WERI-Rb-1 (cell line): ENCODE results near the gene SBDS.
"Not testable (repeated sequence)": the region's sequence is repeated elsewhere in the genome, so short reads cannot be mapped to it uniquely, and the experiment has no call there.

Source experiments
- DNase-seq: peaks from one replicate; pipeline ENCODE4 v3.0.0-alpha.2; 2020
- H3K27ac ChIP-seq: fragments of 250-450 bp; sonication (Bioruptor Pico); 2 replicates; pipeline ENCODE4 v1.5.1; 2020; ENCODE audit warnings: mild to moderate bottlenecking, moderate library complexity
- H3K27me3 ChIP-seq: fragments of 250-450 bp; sonication (Bioruptor Pico); 2 replicates; pipeline ENCODE4 v1.5.1; 2021; ENCODE audit warnings: mild to moderate bottlenecking, low read depth, moderate library complexity; ENCODE audit not compliant: insufficient read depth, severe bottlenecking
- H3K36me3 ChIP-seq: fragments of 250-450 bp; sonication (Bioruptor Pico); 2 replicates; pipeline ENCODE4 v1.5.1; 2020; ENCODE audit warnings: mild to moderate bottlenecking, moderate library complexity
- H3K4me3 ChIP-seq: 2 replicates; pipeline ENCODE4 v1.5.1; 2011; ENCODE audit warnings: low read depth, mild to moderate bottlenecking, control low read depth, low read length
- H3K9me3 ChIP-seq: fragments of 250-450 bp; sonication (Bioruptor Pico); 2 replicates; pipeline ENCODE4 v1.5.1; 2021; ENCODE audit warnings: mild to moderate bottlenecking, moderate library complexity; ENCODE audit not compliant: severe bottlenecking
- TF ChIP-seq, protein P1 (sequence below): IDR thresholded peaks from 2 replicates; pipeline ENCODE4 v1.5.1; 2011; ENCODE audit warnings: low read depth, mild to moderate bottlenecking, control low read depth, inconsistent platforms, low read length

Gene SBDS

DNA sequence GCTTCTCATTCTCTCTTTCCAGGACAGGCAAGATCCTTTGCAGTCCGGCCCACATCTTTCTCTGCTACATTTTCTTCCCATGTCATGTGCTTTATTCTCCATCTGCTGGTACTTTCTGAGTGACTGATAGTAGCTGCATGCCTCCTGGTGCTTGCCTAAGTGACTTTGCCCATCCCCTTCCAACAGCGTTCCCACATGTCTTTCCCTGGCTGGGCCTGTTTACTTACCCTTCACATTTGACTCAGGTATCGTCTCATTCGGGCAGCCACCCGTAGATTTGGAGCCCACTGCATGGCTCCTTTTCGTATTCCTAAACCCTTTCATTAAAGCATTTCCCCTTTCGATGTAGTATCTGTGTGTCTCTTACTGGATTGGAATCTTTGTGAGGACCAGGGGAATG is 25.9 kb upstream of the SBDS start:
- H3K27me3 ChIP-seq = no peaks in the 10 kb centered on the region
- TF ChIP-seq, protein P1, sequence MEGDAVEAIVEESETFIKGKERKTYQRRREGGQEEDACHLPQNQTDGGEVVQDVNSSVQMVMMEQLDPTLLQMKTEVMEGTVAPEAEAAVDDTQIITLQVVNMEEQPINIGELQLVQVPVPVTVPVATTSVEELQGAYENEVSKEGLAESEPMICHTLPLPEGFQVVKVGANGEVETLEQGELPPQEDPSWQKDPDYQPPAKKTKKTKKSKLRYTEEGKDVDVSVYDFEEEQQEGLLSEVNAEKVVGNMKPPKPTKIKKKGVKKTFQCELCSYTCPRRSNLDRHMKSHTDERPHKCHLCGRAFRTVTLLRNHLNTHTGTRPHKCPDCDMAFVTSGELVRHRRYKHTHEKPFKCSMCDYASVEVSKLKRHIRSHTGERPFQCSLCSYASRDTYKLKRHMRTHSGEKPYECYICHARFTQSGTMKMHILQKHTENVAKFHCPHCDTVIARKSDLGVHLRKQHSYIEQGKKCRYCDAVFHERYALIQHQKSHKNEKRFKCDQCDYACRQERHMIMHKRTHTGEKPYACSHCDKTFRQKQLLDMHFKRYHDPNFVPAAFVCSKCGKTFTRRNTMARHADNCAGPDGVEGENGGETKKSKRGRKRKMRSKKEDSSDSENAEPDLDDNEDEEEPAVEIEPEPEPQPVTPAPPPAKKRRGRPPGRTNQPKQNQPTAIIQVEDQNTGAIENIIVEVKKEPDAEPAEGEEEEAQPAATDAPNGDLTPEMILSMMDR = no peak
- no peak for DNase-seq
- H3K36me3 ChIP-seq = peaks cover 29% of the 10 kb centered on the region
- no peak overlapping the region for H3K4me3 ChIP-seq
- H3K27ac ChIP-seq = no peak overlapping the region
- no peaks in the 10 kb centered on the region for H3K9me3 ChIP-seq

DNA sequence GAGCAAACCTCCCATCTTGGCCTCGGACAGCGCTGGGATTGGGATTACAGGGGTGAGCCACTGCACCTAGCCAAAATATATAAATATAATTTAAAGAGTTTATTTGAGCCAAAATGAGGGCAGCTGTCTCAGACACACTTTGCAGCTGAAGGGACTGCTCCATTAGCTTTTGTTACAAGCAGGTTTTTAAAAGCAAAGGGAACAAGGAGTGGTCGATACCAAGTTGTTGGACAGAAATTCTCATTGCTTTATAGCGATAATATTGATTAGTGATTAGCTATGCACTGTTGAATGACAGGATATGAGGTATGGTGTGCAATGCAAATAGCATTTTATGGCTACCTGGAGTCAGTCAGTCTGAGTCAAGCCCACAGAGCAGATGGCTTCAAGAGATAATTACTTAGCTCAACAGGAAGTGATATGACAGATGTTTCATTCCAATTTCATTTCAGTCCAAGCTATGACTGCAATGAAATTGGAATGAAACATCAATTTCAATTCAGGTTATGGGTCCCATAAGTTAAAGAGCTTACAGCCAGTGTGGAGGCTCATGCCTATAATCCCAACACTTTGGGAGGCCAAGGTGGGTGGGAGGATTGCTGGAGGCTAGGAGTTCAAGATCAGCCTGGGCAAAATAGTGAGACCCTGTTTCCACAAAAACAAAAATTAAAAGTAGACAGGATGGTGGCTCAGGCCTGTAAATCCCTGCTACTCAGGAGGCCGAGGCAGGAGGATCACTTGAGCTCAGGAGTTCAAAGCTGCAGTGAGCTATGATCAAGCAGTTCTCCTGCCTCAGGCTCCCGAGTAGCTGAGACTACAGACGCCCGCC is 24.4 kb upstream of the SBDS start:
- Histone ChIP-seq H3K4me3 (no peak overlapping the region), H3K9me3 (no peaks in the 10 kb centered on the region), H3K27ac (peak overlapping the region; percentile 22), H3K27me3 (no peaks in the 10 kb centered on the region), H3K36me3 (peaks cover 29% of the 10 kb centered on the region)
- TF ChIP-seq, protein P1 = no peak
- peak; percentile 19 for DNase-seq

DNA sequence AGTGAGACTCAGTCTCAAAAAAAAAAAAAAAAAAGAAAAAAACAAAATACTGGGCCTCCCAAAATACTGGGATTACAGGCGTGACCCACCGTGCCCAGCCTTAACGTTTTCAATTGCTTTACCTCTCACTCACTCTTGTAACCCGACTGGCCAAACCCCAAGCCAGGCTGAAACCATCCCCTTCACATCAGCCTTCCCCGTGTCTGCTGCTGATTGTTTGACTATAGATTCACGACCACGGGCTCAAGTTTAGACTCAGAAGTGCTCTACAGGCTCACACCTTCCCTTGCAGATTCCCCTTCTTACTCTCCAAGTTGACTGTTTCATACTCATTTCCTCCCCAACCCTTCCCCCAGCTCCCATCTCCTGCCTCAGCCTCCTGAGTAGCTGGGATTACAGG is 23.6 kb upstream of the SBDS start:
- Histone ChIP-seq H3K9me3 (no peaks in the 10 kb centered on the region), H3K27ac (peak overlapping the region; percentile 22; the same call in 1 of the 2 replicates), H3K36me3 (peaks cover 29% of the 10 kb centered on the region), H3K27me3 (no peaks in the 10 kb centered on the region), H3K4me3 (no peak overlapping the region)
- TF ChIP-seq, protein P1 = no peak
- no peak for DNase-seq

DNA sequence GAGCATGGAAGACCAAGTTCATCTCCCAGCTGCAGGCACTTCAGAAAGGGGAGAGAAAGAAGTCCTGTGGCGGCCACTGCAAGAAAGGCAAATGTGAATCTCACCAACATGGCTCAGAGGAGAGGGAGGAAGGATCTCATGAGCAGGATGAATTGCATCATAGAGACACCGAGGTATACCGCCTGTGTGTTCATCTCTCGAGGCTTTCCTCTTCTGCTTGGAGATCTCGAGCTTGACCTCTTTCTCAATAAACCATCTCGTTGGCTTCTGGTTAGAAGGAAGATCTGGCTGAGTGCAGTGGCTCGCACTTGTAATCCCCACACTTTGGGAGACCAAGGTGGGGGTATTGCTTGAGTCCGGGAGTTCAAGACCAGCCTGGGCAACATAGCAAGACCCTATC is 22.6 kb upstream of the SBDS start:
- DNase-seq, H3K27me3 ChIP-seq, H3K4me3 ChIP-seq, H3K9me3 ChIP-seq, H3K27ac ChIP-seq: not testable (repeated sequence)
- H3K36me3 ChIP-seq = peaks cover 29% of the 10 kb centered on the region

DNA sequence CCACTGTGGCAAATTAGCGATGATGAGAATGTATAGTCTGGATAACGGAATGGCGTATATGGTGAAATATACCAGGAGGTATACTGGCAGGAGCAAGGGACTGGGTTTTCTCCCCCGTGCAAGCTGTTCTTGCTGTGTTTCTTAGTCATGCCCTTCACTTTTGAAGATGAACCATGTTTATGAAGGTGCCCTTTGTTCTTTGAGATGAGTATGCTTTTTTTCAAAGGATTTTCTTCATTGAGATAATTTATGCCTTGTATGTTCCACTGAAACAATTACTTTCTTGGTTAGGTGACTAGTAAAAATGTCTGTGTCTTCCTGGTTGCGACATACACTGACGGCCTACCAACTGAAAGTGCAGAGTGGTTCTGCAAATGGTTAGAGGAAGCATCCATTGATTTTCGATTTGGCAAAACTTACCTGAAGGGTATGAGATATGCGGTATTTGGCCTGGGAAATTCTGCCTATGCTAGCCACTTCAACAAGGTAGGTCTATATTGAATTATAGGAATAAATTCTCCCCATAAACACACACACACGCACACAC is 18.8 kb upstream of the SBDS start:
- not testable (repeated sequence) for H3K36me3 ChIP-seq, H3K27ac ChIP-seq, H3K4me3 ChIP-seq, H3K9me3 ChIP-seq, H3K27me3 ChIP-seq, DNase-seq

DNA sequence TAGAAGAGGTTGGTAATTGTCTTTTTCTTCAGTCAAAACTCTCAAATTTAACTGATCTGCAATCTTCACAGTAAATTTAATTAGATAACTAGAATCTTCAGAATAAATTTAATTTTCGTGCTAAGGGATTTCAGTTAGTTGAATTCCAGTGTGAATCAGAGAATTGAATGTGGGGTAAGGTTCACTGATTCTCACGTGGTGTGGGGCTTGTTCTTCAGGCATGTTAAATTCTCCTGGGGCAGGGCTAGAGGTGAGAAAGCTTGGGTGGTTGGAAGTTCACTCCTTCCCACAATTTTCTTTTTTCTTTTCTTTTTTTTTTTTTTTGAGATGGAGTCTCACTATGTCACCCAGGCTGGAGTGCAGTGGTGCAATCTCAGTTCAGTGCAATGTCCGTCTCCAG is 14.3 kb upstream of the SBDS start:
- DNase-seq, H3K27me3 ChIP-seq, H3K36me3 ChIP-seq, H3K4me3 ChIP-seq, H3K9me3 ChIP-seq, H3K27ac ChIP-seq: not testable (repeated sequence)

DNA sequence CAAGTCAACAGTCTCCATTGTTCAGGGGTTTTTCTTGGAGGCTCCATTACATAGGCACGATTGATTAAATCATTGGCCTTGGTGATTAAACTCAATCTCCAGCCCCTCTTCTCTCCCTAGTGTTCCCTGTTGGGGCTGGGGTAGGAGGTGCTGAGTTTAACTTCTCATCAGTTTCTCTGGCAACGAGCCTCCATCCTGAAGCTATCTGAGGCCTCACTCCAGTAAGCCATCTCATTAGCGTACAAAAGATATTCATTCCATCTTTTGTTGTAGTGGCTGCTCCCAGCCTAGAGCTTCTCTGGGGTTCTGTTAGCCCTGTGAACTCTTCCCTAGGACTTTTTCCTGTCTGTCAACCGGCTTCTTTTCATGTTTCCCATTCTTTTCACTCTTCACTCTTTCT is 12.9 kb upstream of the SBDS start:
- Histone ChIP-seq H3K9me3 (no peaks in the 10 kb centered on the region), H3K27ac (no peak overlapping the region), H3K4me3 (no peak overlapping the region), H3K27me3 (no peaks in the 10 kb centered on the region), H3K36me3 (peaks cover 3% of the 10 kb centered on the region; the same call in 1 of the 2 replicates)
- no peak for DNase-seq
- TF ChIP-seq, protein P1 = no peak
